GM23248 (cell line): ENCODE data around the gene RRBP1. TPM values are rescaled to one million over a fixed set of nuclear protein-coding genes. Genes with fewer than 3 reads are reported as not detected.

Experiments used
- DNase-seq: peaks from one replicate; pipeline ENCODE4 v3.0.0-alpha.2; 2015
- H2AFZ ChIP-seq: fragments of 200-600 bp; sonication (generic); 2 replicates; pipeline ENCODE4 v1.6.1; 2016; ENCODE audit warnings: antibody characterized with exemption
- H3F3A ChIP-seq: fragments of 200-600 bp; sonication (generic); 2 replicates; pipeline ENCODE4 v1.6.1; 2016; ENCODE audit warnings: mild to moderate bottlenecking, antibody characterized with exemption, mixed run types; ENCODE audit not compliant: insufficient read depth
- H3K27ac ChIP-seq: fragments of 200-600 bp; sonication (generic); 2 replicates; pipeline ENCODE4 v1.5.1; 2016; ENCODE audit warnings: mild to moderate bottlenecking
- H3K27me3 ChIP-seq: fragments of 200-600 bp; sonication (generic); replicated peaks from 2 replicates; pipeline ENCODE4 v1.6.1; 2016; ENCODE audit warnings: mild to moderate bottlenecking; ENCODE audit not compliant: insufficient read depth
- H3K36me3 ChIP-seq: fragments of 200-600 bp; sonication (generic); 2 replicates; pipeline ENCODE4 v1.6.1; 2016; ENCODE audit warnings: low read depth, mild to moderate bottlenecking
- H3K4me1 ChIP-seq: fragments of 200-600 bp; sonication (generic); 2 replicates; pipeline ENCODE4 v1.6.1; 2016; ENCODE audit warnings: mild to moderate bottlenecking; ENCODE audit not compliant: insufficient read depth
- H3K4me2 ChIP-seq: fragments of 200-600 bp; sonication (generic); one replicate; pipeline ENCODE4 v1.6.1; 2016; ENCODE audit warnings: mild to moderate bottlenecking; ENCODE audit not compliant: unreplicated experiment
- H3K4me3 ChIP-seq: fragments of 200-600 bp; sonication (generic); 2 replicates; pipeline ENCODE4 v1.5.1; 2016; ENCODE audit warnings: mild to moderate bottlenecking
- H3K79me2 ChIP-seq: fragments of 200-600 bp; sonication (generic); 2 replicates; pipeline ENCODE4 v1.6.1; 2016; ENCODE audit warnings: mild to moderate bottlenecking; ENCODE audit not compliant: insufficient read depth
- H3K9ac ChIP-seq: fragments of 200-600 bp; sonication (generic); 2 replicates; pipeline ENCODE4 v1.6.1; 2016; ENCODE audit warnings: mild to moderate bottlenecking
- H3K9me2 ChIP-seq: fragments of 200-600 bp; sonication (generic); 2 replicates; pipeline ENCODE4 v1.6.1; 2016; ENCODE audit warnings: mixed run types, mild to moderate bottlenecking, moderate library complexity; ENCODE audit not compliant: insufficient read depth
- H3K9me3 ChIP-seq: fragments of 200-600 bp; sonication (generic); one replicate; pipeline ENCODE4 v1.6.1; 2017; ENCODE audit warnings: low read depth
- H4K20me1 ChIP-seq: fragments of 200-600 bp; sonication (generic); 2 replicates; pipeline ENCODE4 v1.6.0; 2016; ENCODE audit not compliant: insufficient read depth
- EZH2 ChIP-seq: fragments of 200-600 bp; sonication (generic); IDR thresholded peaks from 2 replicates; pipeline ENCODE4 v1.6.1; 2018; ENCODE audit warnings: antibody characterized with exemption, mild to moderate bottlenecking; ENCODE audit not compliant: insufficient read depth, poor library complexity, severe bottlenecking
- EZH2phosphoT487 ChIP-seq: fragments of 200-600 bp; sonication (generic); IDR thresholded peaks from 2 replicates; pipeline ENCODE4 v1.6.1; 2018; ENCODE audit warnings: antibody characterized with exemption, moderate library complexity, mild to moderate bottlenecking, low read depth; ENCODE audit not compliant: insufficient read depth
- WGBS, 2 experiments: methylation state at CpG; one replicate each; pipeline ENCODE4 v1.1.6; 2015 to 2017; ENCODE audit warnings: low lambda C conversion rate in 2 of 2, low coverage in 1 of 2; ENCODE audit errors: missing lambda C conversion rate in 2 of 2; 5-methylcytosine and 5-hydroxymethylcytosine counted together
- in situ Hi-C: fragments of 300-500 bp; cut with MboI; formaldehyde crosslinking; loops from 2 replicates; pipeline ENCODE4 v1.15.0; 2020
- polyA plus RNA-seq: library from polyadenylated mRNA; unstranded; fragments of >200 nt; fragmentation: Nextera tagmentation; extraction: Ambion mirVana; gene quantifications from 2 replicates; pipeline ENCODE4 v1.2.1, GENCODE V29; 2016
- total RNA-seq: library from RNA; depleted of rRNA; stranded (reverse); fragments of >200 nt; shearing (Covaris generic); gene quantifications from 2 replicates; pipeline ENCODE4 v1.2.3, GENCODE V29; 2014

The RRBP1 gene
- total and polyA plus RNA-seq, 2 experiments from 2014 or later = 127 to 182 TPM

DNA sequence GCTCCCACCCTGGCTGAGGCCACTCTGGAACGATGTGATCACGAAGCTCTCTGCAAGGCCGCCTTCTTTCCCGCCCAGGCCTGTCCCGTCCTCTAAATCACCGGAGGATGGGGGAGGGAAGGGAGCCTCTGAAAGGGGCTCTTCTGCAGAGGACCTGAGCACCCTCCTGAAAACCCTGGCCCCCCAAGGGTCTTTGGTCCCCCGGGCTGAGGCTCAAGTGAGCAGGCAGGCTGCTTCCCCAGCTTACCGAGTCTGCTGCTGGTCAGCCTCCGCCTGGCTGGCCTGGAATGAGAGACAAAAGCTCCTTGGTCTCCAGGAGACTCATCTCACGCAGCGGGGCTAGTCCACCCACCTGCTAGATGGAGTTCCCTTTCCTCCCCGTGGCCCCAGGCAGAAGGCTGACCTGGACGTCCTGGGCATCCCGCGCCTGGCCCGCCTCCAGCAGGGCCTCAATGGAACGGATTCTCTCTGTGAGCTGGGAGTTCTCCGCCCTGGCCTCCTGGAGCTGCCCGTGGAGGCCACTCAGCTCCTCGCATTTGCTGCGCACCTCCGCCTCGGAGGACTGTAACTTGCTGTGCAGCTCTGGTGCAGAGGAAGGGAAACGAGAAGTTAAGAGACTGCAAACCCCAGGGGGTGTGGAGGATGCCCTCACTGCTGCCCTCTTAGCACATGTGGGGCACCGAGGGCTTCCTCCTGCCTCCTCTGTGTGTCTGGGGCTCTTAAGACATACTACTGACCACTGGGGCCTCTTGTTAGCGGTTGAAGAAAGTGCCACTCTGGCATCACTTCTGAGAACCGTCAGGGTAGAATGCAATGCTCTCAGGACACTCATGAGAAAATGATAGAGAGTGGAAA is 54.7 kb downstream of the RRBP1 start:
- Histone ChIP-seq H3K4me2 (no peak overlapping the region), H3K36me3 (peaks cover 69% of the 10 kb centered on the region), H2AFZ (no peak overlapping the region), H3K9me3 (no peaks in the 10 kb centered on the region), H3K27ac (no peak overlapping the region), H3K9ac (no peak overlapping the region), H3F3A (no peaks in the 10 kb centered on the region), H4K20me1 (no peaks in the 10 kb centered on the region), H3K4me1 (no peaks in the 10 kb centered on the region), H3K4me3 (no peak overlapping the region), H3K9me2 (no peaks in the 10 kb centered on the region), H3K27me3 (no peaks in the 10 kb centered on the region), H3K79me2 (peaks cover 74% of the 10 kb centered on the region)
- WGBS, 2 experiments = 86 to 87% methylated on average over 25 of the region's 27 CpGs
- no peak for TF ChIP-seq EZH2
- no peak for TF ChIP-seq EZH2phosphoT487
- DNase-seq = no peak
- in situ Hi-C loops = loop anchor here (25.0 kb wide), 1 partner anchor 660 kb away; the partner anchor contains the start of gene ZNF133

DNA sequence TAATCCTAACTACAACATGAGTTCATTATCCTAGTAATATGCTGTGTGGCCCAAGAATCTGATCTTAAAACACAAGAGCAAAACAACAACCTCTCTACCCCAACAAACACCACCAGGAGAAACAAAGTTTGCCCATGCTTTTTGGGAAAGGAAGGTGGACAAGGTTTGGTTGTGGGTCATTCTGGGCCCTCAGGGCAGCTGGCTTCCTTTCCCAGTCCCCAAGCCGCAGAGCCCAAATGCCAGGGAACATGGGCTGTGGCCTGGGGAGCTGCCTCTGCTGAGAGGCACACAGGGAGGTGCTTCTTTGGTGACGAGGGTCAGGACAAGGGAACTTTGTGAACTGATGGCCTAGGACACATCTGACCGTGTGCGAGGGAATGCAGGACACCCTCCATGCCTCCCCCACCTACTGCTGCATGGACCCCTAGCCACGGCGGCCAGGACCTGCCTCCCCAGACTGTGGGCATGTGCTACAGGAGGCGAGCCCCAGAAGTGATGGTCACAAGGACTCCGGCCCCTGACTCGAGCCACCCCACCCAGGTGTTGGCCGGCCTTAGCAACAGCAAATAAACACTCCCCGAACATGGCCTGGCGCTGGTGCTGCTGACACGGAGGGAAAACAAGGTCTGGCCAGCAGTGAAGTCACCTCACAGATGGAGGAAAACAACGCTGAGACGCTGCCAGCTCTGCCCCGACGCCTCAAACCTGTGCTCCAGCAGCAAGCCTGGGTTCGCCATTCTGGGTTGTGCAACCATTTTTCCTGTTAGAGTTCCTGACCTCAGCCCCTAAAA is 55.6 kb downstream of the RRBP1 start:
- Histone ChIP-seq H3K9me3 (no peaks in the 10 kb centered on the region), H3K27ac (no peak overlapping the region), H3F3A (no peaks in the 10 kb centered on the region), H3K4me1 (no peaks in the 10 kb centered on the region), H3K4me2 (no peak overlapping the region), H3K79me2 (peaks cover 72% of the 10 kb centered on the region), H3K36me3 (peaks cover 63% of the 10 kb centered on the region), H3K9me2 (no peaks in the 10 kb centered on the region), H3K4me3 (no peak overlapping the region), H4K20me1 (no peaks in the 10 kb centered on the region), H3K27me3 (no peaks in the 10 kb centered on the region), H3K9ac (no peak overlapping the region), H2AFZ (no peak overlapping the region)
- DNase-seq = no peak
- in situ Hi-C loops = loop anchor here (25.0 kb wide), 1 partner anchor 661 kb away; the partner anchor contains the start of gene ZNF133
- TF ChIP-seq EZH2phosphoT487 = no peak
- no peak for TF ChIP-seq EZH2
- WGBS, 2 experiments = 59% methylated on average over 16 to 18 of the region's 18 CpGs

DNA sequence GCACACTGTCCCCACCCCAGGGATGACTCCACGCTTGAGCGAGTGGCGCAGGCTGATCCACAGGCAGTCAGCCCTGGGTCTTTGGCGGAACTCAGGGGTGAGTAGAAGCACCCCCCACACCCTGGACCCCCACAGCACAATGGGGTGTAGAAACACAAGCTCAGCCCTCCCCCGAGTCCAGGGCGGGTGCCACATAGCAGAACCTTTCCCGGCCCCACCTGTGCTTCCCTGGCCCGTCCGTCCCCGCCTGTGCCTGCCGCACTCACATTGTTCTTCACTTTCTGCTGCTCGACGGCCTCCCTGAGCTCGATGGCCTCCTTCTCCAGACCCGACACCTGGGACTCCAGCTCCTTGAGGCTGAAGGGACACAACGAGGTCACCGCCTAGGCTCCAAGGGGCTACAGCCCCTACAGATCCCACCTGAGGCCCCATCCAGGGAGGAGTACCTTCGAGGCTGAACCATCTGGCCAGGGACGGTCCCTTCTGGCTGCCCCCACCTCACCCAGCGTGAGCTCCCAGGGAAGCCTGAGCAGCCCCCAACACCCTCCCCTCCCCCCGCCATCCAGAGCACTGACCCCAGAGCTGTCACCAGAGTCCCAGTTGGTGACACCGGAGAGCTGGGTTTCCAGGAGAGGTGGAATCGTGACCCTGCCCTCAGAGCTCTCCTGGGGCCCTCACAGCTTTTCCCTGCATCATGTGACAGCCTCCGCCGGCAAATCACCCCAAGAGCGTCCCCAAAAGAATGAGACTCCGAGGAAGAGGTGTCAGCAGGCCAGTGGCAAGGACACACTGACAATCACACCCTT is 56.6 kb downstream of the RRBP1 start:
- Histone ChIP-seq H3K4me1 (no peaks in the 10 kb centered on the region), H3K9me3 (no peaks in the 10 kb centered on the region), H3K27ac (no peak overlapping the region), H3K9me2 (no peaks in the 10 kb centered on the region), H3K36me3 (peaks cover 53% of the 10 kb centered on the region), H3K4me2 (no peak overlapping the region), H3K27me3 (no peaks in the 10 kb centered on the region), H3K79me2 (peaks cover 62% of the 10 kb centered on the region), H3K4me3 (no peak overlapping the region), H3K9ac (no peak overlapping the region), H2AFZ (no peak overlapping the region), H3F3A (no peaks in the 10 kb centered on the region), H4K20me1 (no peaks in the 10 kb centered on the region)
- DNase-seq = no peak
- WGBS, 2 experiments = 90 to 95% methylated on average over 21 to 27 of the region's 27 CpGs
- no peak for TF ChIP-seq EZH2phosphoT487
- TF ChIP-seq EZH2 = no peak
- in situ Hi-C loops = loop anchor here (25.0 kb wide), 1 partner anchor 662 kb away; the partner anchor contains the start of gene ZNF133
